NCI-H345 treated with DMSO at 0.1 percent for 48 hours (cell line): Measurements from ENCODE around the gene SZRD1.

ENCODE experiments used
- DNase-seq: peaks from one replicate; lab custom pipeline; 2025; ENCODE audit not compliant: unreplicated experiment; lab: John Stamatoyannopoulos, UW

SZRD1 gene

DNA sequence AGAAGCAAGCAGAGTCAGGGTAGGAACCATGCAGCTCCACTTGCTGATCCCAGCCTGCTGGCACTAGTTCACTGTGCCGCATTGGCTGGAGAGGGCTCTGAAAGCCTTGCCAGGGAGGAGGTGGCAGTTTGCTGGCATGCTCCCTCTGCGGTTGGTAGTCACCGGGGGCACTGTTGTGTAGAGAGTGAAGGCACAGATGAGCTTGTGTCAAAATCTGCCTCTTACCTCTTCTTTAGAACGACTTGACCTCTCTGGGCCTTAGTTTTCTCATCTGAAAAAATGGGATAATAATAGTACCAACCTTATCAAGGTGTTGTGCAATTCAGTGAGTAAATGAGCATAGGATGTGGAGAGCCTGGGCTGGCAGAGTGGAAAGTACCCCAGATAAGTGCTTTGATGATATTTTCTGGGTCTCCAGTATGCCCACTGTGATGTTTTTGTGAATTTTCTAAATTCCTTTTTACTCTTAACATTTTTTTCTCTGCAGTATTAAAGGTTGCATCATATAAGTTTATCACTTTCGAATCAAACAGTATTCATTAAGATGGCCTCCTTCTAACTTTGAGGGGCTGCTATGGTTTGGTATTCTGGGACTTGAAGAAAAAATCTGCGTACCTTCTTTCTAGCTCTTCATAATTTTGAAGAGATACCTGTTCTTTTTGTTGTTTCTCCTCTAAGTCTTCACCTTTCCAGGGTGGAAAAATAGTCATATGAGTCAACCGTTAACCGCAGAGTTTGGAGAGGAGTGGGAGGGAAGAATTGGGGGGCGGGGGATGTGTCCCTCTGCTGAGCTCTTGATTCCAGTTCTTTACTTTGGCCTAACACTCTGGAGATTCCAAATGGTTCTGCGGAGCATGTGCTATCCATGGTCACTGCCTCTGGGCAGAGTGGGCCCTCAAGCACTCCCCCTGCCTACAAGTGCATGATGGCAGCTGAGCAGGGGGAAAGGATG, 26.8 kb downstream of the SZRD1 start:
- no peak for DNase-seq

DNA sequence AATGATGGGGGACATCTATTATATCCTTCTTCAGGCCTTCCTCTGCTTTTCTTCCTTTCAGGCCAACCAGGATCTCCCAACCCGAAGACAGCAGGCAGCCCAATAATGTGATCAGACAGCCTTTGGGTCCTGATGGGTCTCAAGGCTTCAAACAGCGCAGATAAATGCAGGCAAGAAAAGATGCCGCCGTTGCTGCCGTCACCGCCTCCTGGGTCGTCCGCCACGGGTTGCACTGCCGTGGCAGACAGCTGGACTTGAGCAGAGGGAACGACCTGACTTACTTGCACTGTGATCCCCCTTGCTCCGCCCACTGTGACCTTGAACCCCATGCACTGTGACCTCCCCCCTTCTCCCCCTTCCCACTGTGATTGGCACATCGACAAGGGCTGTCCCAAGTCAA, 27.9 kb downstream of the SZRD1 start:
- DNase-seq, result no peak

DNA sequence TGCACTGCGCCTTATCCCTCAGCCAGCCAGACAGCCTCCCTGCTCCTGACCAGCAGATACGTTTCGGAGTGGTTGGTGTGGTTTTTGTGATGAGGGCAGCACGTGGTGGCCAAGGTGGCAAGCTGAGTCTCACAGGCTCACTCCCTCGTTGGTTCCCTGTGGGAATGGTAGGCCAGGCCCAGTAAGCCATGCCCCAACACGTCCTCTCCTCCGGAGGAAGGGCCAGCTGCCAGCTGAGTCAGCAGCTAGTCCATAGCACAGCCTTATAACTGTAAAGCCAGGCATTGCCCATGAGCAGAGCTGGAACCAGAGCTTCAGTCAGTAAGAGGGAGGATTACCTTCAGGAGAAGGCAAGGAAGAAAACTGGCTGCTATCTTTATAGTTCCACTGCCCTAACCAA, 29.5 kb downstream of the SZRD1 start:
- no peak for DNase-seq

DNA sequence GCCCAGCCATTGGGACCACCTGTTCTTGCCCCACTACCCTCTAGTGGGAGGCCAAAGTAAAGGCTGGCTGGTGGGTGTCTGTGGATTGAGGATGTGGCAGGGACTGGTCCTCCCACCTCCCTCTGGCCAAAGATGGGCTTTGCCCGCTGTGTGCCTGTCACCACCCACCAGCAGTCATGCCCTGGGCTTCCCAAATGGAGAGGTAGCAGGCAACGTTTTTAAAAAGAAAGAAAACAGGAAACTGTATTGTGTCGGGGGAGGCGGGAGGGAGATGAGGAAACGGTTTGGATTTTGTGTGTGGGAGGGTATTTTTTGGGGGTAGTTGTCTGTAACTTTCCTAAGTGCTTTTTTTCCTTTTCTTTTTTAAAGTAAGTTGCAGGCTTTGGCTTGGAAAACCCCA, 30.1 kb downstream of the SZRD1 start:
- DNase-seq, result no peak

- DNase-seq, result no peak
Observed at GRCh38 chr1:16398371-16398953, 31.4 kb downstream of the SZRD1 start.

GRCh38 chr1:16402742-16403141, 35.7 kb downstream of the SZRD1 start:
- DNase-seq, result no peak

DNA sequence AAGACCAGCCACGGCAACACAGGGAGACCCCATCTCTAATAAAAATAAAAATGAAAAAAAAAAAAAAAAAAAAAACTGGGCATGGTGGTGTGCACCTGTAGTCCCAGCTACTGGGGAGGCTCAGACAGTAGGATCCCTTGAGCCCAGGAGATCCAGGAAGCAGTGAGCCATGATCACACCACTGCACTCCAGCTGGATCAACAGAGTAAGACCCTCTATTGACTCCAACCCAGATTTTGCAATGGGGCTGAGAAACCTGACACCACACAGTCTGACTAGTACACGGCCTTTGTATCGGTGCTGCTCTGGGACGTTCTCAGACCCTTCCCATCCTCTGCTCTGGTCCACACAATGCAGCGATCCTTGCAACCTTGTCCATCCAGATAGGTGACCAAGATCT, 38.4 kb downstream of the SZRD1 start:
- DNase-seq, result no peak

- no peak for DNase-seq
Observed at GRCh38 chr1:16406868-16407267, 39.8 kb downstream of the SZRD1 start.

DNA sequence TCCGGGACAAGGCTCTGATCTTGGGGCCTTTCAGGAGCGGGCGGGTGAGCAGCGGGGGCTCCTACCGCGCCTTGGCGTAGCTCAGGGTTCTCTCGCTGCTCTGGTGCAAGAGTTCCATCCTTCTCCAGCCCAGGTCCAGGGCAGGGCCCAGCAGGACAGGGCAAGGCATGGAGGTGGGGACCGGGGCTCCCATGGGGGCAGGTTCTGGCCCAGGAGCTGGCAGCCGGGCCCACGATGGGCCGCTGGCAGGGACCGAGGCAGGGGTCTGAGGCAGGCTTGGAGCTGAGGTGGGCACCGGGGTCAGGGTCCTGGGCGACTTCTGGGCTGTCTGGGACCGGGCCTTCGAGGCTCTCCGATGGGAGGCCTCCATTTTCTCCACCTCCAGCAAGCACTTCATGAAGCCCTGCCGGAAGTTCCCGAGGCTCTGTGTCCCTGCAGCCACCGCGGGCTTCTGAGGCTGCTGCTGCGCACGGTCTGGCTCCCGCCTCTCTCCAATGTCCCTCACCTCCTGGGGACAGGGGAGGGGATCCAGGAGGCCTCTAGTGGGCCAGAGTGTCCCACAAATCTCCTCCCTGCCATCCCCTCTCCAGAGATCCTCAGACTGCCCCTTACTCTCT, 42.6 kb downstream of the SZRD1 start:
- DNase-seq, result no peak

DNA sequence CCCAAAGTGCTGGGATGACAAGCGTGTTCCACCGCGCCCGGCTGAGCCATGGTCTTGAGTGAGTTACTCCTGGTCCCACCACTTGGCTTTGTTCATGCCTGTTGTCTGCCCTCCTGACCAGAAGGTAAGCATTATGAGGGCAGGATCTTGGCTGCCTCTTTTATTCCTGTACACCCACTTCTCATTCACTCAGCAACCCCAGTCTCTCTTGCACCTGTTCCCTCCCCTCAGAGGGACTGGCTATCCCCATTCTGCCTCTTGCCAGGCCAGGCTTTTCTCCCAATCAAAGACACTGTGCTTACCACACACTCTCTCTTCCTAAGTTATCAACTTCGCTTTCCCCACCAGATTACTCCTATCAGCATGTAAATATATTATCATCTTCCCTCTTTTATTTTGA, 43.8 kb downstream of the SZRD1 start:
- no peak for DNase-seq

DNA sequence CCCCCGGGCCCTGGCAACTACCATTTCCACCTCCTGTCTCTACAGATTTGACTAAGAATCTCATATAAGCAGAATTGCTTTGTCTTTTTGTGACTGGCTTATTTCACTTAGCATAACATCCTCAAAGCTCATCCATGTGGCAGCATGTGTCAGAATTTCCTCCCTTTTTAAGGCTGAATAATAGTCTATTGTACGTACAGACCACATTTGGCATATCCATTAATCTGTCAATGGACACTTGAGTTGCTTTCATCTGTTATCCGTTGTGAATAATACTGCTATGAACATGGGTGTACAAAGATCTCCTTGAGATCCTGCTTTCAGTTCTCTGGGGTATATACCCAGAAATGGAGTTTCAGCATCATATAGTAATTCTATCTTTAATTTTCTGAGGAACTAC, 46.1 kb downstream of the SZRD1 start:
- no peak for DNase-seq

DNA sequence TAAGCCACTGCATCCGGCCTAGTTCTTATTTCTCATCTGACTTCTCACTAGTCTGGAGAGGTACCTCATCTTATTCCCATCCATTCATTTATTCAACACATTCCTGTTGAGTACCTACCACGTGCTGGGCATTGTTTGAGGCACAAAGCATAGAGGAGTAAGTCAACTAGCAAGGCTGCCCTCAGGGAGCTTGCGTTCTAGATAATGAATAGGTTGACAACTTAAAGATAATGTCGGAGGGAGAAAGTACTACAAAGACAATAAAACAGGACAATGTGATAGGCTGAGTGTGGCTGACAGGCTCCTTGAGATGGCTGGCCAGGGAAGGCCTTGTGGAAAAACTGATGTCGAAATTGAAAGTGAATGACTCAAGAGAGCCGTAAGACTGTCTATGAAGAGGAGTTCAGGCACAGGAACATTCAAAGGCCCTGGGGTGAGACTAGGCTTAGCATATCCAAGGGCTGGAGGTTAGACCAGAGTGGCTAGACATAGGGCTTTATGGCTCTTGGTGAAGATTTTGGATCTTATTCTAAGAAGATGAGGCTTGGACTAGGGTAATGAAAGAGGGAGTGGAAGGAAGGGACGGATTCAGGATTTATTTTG, 51.9 kb downstream of the SZRD1 start:
- peak; percentile 45 for DNase-seq

GRCh38 chr1:16420424-16421118, 53.5 kb downstream of the SZRD1 start:
- DNase-seq, result no peak

- no peak for DNase-seq
Observed at GRCh38 chr1:16421201-16421600, 54.2 kb downstream of the SZRD1 start.

GRCh38 chr1:16422041-16422440, 55.0 kb downstream of the SZRD1 start:
- DNase-seq, result no peak

GRCh38 chr1:16425125-16426025, 58.3 kb downstream of the SZRD1 start:
- no peak for DNase-seq

DNA sequence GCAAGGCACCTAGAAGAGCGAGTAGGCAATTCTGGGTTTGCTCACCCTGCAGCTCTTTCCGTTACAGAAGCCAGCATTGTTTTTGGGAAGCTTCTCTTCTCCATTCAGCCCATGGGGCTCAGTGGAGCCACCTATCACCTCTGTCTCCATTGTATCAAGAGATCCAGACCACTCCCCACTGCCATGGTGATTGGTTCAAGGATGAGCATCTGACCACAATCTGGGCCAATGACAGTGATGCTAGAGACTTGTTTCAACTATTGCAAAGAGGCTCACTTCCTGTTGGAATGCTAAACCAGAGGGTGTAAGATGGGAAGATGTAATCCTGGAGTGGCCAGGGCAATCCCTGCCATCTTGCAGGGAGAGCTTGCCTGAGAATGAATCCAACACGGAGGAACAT, 63.6 kb downstream of the SZRD1 start:
- no peak for DNase-seq

DNA sequence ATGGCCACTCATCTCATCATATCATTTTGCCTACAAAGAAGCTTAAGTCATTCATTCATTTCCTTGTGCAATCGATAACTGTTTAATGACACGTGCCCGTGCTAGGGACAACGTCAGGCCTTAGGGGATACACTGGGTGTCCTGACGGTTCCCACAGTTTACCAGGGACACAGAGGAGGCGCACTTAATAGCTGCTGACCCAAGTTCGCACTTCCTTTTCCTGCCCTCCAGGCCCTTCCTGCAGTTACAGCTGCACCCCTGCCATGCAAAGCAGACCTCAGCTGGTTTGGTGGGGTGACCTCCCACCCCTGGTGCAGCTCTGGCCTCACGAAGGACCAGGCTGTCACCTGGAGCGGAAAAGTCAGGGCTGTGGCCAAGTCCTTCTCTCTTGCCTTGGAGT, 66.0 kb downstream of the SZRD1 start:
- DNase-seq, result no peak

DNA sequence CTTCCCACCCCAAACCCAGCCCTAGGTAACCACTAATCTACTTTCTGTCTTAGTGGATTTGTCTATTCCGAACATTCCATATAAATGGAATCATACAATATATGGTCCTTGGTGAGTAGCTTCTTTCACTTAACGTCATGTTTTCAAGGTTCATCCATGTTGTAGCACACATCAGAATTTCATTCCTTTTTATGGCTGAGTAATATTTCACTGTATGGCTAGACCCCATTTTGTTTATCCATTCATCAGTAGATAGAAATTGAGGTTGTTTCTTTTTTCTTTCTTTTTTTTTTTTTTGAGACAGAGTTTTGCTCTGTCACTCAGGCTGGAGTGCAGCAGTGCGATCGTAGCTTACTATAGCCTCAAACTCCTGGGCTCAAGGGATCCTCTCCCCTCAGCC, 67.0 kb downstream of the SZRD1 start:
- DNase-seq, result no peak

- DNase-seq, result no peak
Observed at GRCh38 chr1:16434501-16434900, 67.5 kb downstream of the SZRD1 start.
